Cortex of kidney (tissue), 1 donor: Measurements from ENCODE around the gene CERCAM.
A peak's percentile ranks its signal among the peaks of the same experiment; 100 is the strongest.
"Not testable (repeated sequence)": the region's sequence is repeated elsewhere in the genome, so short reads cannot be mapped to it uniquely, and the experiment has no call there.

ENCODE experiments used
- DNase-seq: peaks from one replicate; lab custom pipeline; 2025; lab: John Stamatoyannopoulos, UW

The CERCAM gene

GRCh38 chr9:128419061-128419925 is 1.4 kb upstream of the CERCAM start:
- no peak for DNase-seq

- DNase-seq: no peak
These were observed 502 bp upstream of the CERCAM start for GRCh38 chr9:128420060-128420650.

- DNase-seq: no peak
These were observed 882 bp downstream of the CERCAM start for GRCh38 chr9:128421482-128421996.

- DNase-seq: not testable (repeated sequence)
These were observed 1.5 kb downstream of the CERCAM start for GRCh38 chr9:128422022-128422782.

- DNase-seq: no peak
These were observed 2.1 kb downstream of the CERCAM start for GRCh38 chr9:128422783-128423150.

- not testable (repeated sequence) for DNase-seq
These were observed 2.7 kb downstream of the CERCAM start for GRCh38 chr9:128423356-128423755.

- no peak for DNase-seq
These were observed 3.7 kb downstream of the CERCAM start for GRCh38 chr9:128424268-128424780.

- no peak for DNase-seq
These were observed 8.2 kb downstream of the CERCAM start for GRCh38 chr9:128428644-128429512.

GRCh38 chr9:128429513-128430086 is 8.9 kb downstream of the CERCAM start:
- DNase-seq: no peak

- DNase-seq: no peak
These were observed 10.6 kb downstream of the CERCAM start for GRCh38 chr9:128431207-128431606.

- no peak for DNase-seq
These were observed 13.7 kb downstream of the CERCAM start for GRCh38 chr9:128434340-128434739.

GRCh38 chr9:128435611-128436010 is 15.0 kb downstream of the CERCAM start:
- no peak for DNase-seq

GRCh38 chr9:128438343-128439109 is 17.9 kb downstream of the CERCAM start:
- no peak for DNase-seq

GRCh38 chr9:128439273-128439672 is 18.6 kb downstream of the CERCAM start:
- no peak for DNase-seq

GRCh38 chr9:128442150-128442549 is 21.5 kb downstream of the CERCAM start:
- no peak for DNase-seq

- DNase-seq: not testable (repeated sequence)
These were observed 25.8 kb downstream of the CERCAM start for GRCh38 chr9:128446505-128446904.

GRCh38 chr9:128448746-128449145 is 28.1 kb downstream of the CERCAM start:
- no peak for DNase-seq

GRCh38 chr9:128454991-128455390 is 34.3 kb downstream of the CERCAM start:
- no peak for DNase-seq

- peak; percentile 40 for DNase-seq
These were observed 35.4 kb downstream of the CERCAM start, which contains the start of gene ODF2 for GRCh38 chr9:128455849-128456612. Gene ODF2 (plus strand): TSS chr9:128456006. CDS start chr9:128456092, 86 bp downstream.
